ENCODE measurements around the gene RADIL.

The RADIL gene

GRCh38 chr7:4831723-4832495 is 51.6 kb downstream of the RADIL start:
- DNase-seq (ENCODE audit: low spot score), result no peak

GRCh38 chr7:4830176-4830575 is 53.3 kb downstream of the RADIL start:
- DNase-seq (ENCODE audit: low spot score), result peak; percentile 93

GRCh38 chr7:4828720-4829383 is 54.7 kb downstream of the RADIL start:
- no peak for DNase-seq (ENCODE audit: low spot score)

GRCh38 chr7:4825081-4825480 is 58.4 kb downstream of the RADIL start:
- DNase-seq (ENCODE audit: low spot score), result no peak

GRCh38 chr7:4824120-4824775 is 59.3 kb downstream of the RADIL start:
- DNase-seq (ENCODE audit: low spot score), result no peak

GRCh38 chr7:4823441-4824119 is 59.9 kb downstream of the RADIL start:
- no peak for DNase-seq (ENCODE audit: low spot score)

GRCh38 chr7:4822677-4823076 is 60.8 kb downstream of the RADIL start:
- no peak for DNase-seq (ENCODE audit: low spot score)

GRCh38 chr7:4820967-4821471 is 62.5 kb downstream of the RADIL start:
- DNase-seq (ENCODE audit: low spot score), result no peak

GRCh38 chr7:4820405-4820966 is 63.0 kb downstream of the RADIL start:
- DNase-seq (ENCODE audit: low spot score), result no peak

GRCh38 chr7:4819560-4820404 is 63.7 kb downstream of the RADIL start:
- DNase-seq (ENCODE audit: low spot score), result no peak

- no peak for DNase-seq (ENCODE audit: low spot score)
Observed at GRCh38 chr7:4818000-4818794, 65.3 kb downstream of the RADIL start.

- no peak for DNase-seq (ENCODE audit: low spot score)
Observed at GRCh38 chr7:4817178-4817901, 66.2 kb downstream of the RADIL start.

- no peak for DNase-seq (ENCODE audit: low spot score)
Observed at GRCh38 chr7:4816419-4817080, 67.0 kb downstream of the RADIL start.

- no peak for DNase-seq (ENCODE audit: low spot score)
Observed at GRCh38 chr7:4815609-4816418, 67.7 kb downstream of the RADIL start.

GRCh38 chr7:4815121-4815520 is 68.4 kb downstream of the RADIL start:
- DNase-seq (ENCODE audit: low spot score), result no peak

GRCh38 chr7:4814433-4814832 is 69.1 kb downstream of the RADIL start:
- DNase-seq (ENCODE audit: low spot score), result no peak

GRCh38 chr7:4809666-4810065 is 73.8 kb downstream of the RADIL start:
- no peak for DNase-seq (ENCODE audit: low spot score)

- no peak for DNase-seq (ENCODE audit: low spot score)
Observed at GRCh38 chr7:4809091-4809591, 74.4 kb downstream of the RADIL start.

Data from D341Med (cell line).